H1 (cell line): Measurements from ENCODE around the gene SPOCK3. TPM values are rescaled to one million over a fixed set of nuclear protein-coding genes. Genes with fewer than 3 reads are reported as not detected.
"Not testable (repeated sequence)": the region's sequence is repeated elsewhere in the genome, so short reads cannot be mapped to it uniquely, and the experiment has no call there.

Experiments used
- CTCF ChIA-PET: fragments of 300-600 bp; sonication (Branson Sonifier 250); formaldehyde crosslinking; loops from one replicate; lab custom pipeline; 2021; ENCODE audit not compliant: partially characterized antibody; lab: Charles Lee
- POLR2A ChIA-PET: fragments of 300-600 bp; sonication (Branson Sonifier 250); formaldehyde crosslinking; loops from one replicate; lab custom pipeline; 2021; ENCODE audit warnings: inconsistent platforms; ENCODE audit not compliant: partially characterized antibody; lab: Charles Lee
- DNase-seq, 2 experiments: peaks; one replicate each; pipeline versions ENCODE4 v3.0.0 to v3.0.0-alpha.2; 2010 to 2022; ENCODE audit warnings: low spot score in 2 of 2, low read depth in 1 of 2, mixed read lengths in 1 of 2
- FAIRE-seq: peaks from 2 replicates; lab custom pipeline; 2011; peaks lifted over from hg19 to GRCh38; lab: Jason Lieb, UNC
- H2AFZ ChIP-seq: 2 replicates; pipeline ENCODE4 v1.8.1; 2012; ENCODE audit warnings: low read length, inconsistent platforms
- H2AK5ac ChIP-seq: 2 replicates; pipeline ENCODE4 v1.6.1; 2013; ENCODE audit warnings: low read depth, low read length
- H2BK120ac ChIP-seq: replicated peaks from 2 replicates; pipeline ENCODE3; 2013; ENCODE audit warnings: low read depth, low read length, inconsistent platforms
- H2BK12ac ChIP-seq: 2 replicates; pipeline ENCODE4 v1.6.1; 2013; ENCODE audit warnings: low read depth, low read length
- H2BK15ac ChIP-seq: 2 replicates; pipeline ENCODE4 v1.6.1; 2013; ENCODE audit warnings: low read length
- H2BK20ac ChIP-seq: 2 replicates; pipeline ENCODE4 v1.6.1; 2013; ENCODE audit warnings: low read length
- H2BK5ac ChIP-seq: 2 replicates; pipeline ENCODE4 v1.6.1; 2013; ENCODE audit warnings: low read depth, low read length
- H3K14ac ChIP-seq: 2 replicates; pipeline ENCODE4 v1.6.1; 2013; ENCODE audit warnings: inconsistent platforms; ENCODE audit not compliant: insufficient read length
- H3K18ac ChIP-seq: 2 replicates; pipeline ENCODE4 v1.6.1; 2013; ENCODE audit warnings: low read length; ENCODE audit errors: extremely low read depth
- H3K23ac ChIP-seq: 2 replicates; pipeline ENCODE4 v1.6.1; 2013; ENCODE audit warnings: inconsistent platforms; ENCODE audit not compliant: insufficient read length
- H3K23me2 ChIP-seq: 2 replicates; pipeline ENCODE4 v1.6.1; 2013; ENCODE audit warnings: low read depth, low read length
- H3K27ac ChIP-seq: 2 replicates; pipeline ENCODE4 v1.6.1; 2011; ENCODE audit warnings: low read depth, low read length, inconsistent platforms
- H3K27me3 ChIP-seq, 4 experiments: replicated peaks in 1 of 4; 1 replicate in 1 of 4; 2 replicates in 3 of 4; pipeline versions ENCODE4 v1.6.1 to v1.8.1; 2011 to 2013; ENCODE audit warnings: low read length in 3 of 4, mild to moderate bottlenecking in 3 of 4, inconsistent platforms in 2 of 4, mixed read lengths in 2 of 4, moderate library complexity in 1 of 4; ENCODE audit not compliant: control insufficient read depth in 3 of 4, insufficient read depth in 3 of 4; ENCODE audit errors: extremely low read depth in 1 of 4
- H3K36me3 ChIP-seq, 4 experiments: 2 replicates each; pipeline versions ENCODE4 v1.6.1 to v1.8.1; 2011 to 2013; ENCODE audit warnings: mild to moderate bottlenecking in 4 of 4, low read length in 3 of 4, moderate library complexity in 2 of 4, control low read depth in 1 of 4, inconsistent platforms in 1 of 4; ENCODE audit not compliant: insufficient read depth in 4 of 4, control insufficient read depth in 2 of 4
- H3K4ac ChIP-seq: replicated peaks from 2 replicates; pipeline ENCODE3; 2013; ENCODE audit warnings: low read length, low read depth, mixed read lengths, inconsistent platforms; ENCODE audit not compliant: insufficient read length
- H3K4me1 ChIP-seq, 4 experiments: replicated peaks in 1 of 4; 1 replicate in 1 of 4; 2 replicates in 3 of 4; pipeline versions ENCODE4 v1.6.1 to v1.8.1; 2011 to 2013; ENCODE audit warnings: low read length in 3 of 4, inconsistent platforms in 2 of 4, mixed read lengths in 1 of 4; ENCODE audit not compliant: insufficient read depth in 4 of 4, control insufficient read depth in 3 of 4
- H3K4me2 ChIP-seq, 2 experiments: 2 replicates each; pipeline versions ENCODE4 v1.6.1 to v1.8.1; 2011 to 2013; ENCODE audit warnings: low read depth in 2 of 2, low read length in 2 of 2, control low read depth in 1 of 2, inconsistent platforms in 1 of 2, mild to moderate bottlenecking in 1 of 2; ENCODE audit not compliant: insufficient read depth in 1 of 2
- H3K4me3 ChIP-seq, 4 experiments: fragments of 200-600, 300-600 bp in 1 of 4; sonication (generic), shearing (Covaris generic), sonication (Bioruptor Twin) in 1 of 4; 2 replicates each; pipeline versions ENCODE4 v1.5.1 to v1.8.1; 2011 to 2016; ENCODE audit warnings: low read length in 4 of 4, low read depth in 3 of 4, control low read depth in 2 of 4, inconsistent platforms in 2 of 4, mild to moderate bottlenecking in 2 of 4, mixed read lengths in 1 of 4, moderate library complexity in 1 of 4; ENCODE audit not compliant: insufficient read depth in 2 of 4; ENCODE audit errors: extremely low read depth in 1 of 4
- H3K56ac ChIP-seq: replicated peaks from 2 replicates; pipeline ENCODE3; 2013; ENCODE audit warnings: low read depth, mild to moderate bottlenecking, mixed read lengths, low read length, inconsistent platforms; ENCODE audit not compliant: insufficient read length
- H3K79me1 ChIP-seq: 2 replicates; pipeline ENCODE4 v1.6.1; 2013; ENCODE audit warnings: low read depth, low read length, control low read depth
- H3K79me2 ChIP-seq, 2 experiments: 2 replicates each; pipeline versions ENCODE4 v1.6.1 to v1.8.1; 2012 to 2013; ENCODE audit warnings: low read length in 2 of 2, mild to moderate bottlenecking in 2 of 2, inconsistent platforms in 1 of 2; ENCODE audit not compliant: insufficient read depth in 2 of 2, control insufficient read depth in 1 of 2
- H3K9ac ChIP-seq, 4 experiments: replicated peaks in 1 of 4; 1 replicate in 1 of 4; 2 replicates in 3 of 4; pipeline versions ENCODE4 v1.6.1 to v1.8.1; 2011 to 2013; ENCODE audit warnings: low read depth in 3 of 4, low read length in 3 of 4, control low read depth in 2 of 4, mild to moderate bottlenecking in 2 of 4, moderate library complexity in 2 of 4, inconsistent platforms in 1 of 4; ENCODE audit errors: extremely low read depth in 1 of 4
- H3K9me3 ChIP-seq, 2 experiments: 2 replicates each; pipeline versions ENCODE4 v1.6.1 to v1.8.1; 2012 to 2013; ENCODE audit warnings: mild to moderate bottlenecking in 2 of 2, moderate library complexity in 2 of 2, control low read depth in 1 of 2, inconsistent platforms in 1 of 2, low read depth in 1 of 2, low read length in 1 of 2, mixed read lengths in 1 of 2; ENCODE audit not compliant: insufficient read depth in 2 of 2
- H4K20me1 ChIP-seq, 2 experiments: replicated peaks in 1 of 2; 2 replicates each; pipeline versions ENCODE3 to v1.8.1; 2011 to 2013; ENCODE audit warnings: inconsistent platforms in 2 of 2, low read length in 2 of 2, mild to moderate bottlenecking in 1 of 2; ENCODE audit not compliant: insufficient read depth in 2 of 2, control insufficient read depth in 1 of 2
- H4K5ac ChIP-seq: 2 replicates; pipeline ENCODE4 v1.6.1; 2013; ENCODE audit warnings: low read length, low read depth, mixed read lengths, inconsistent platforms; ENCODE audit not compliant: insufficient read length
- H4K8ac ChIP-seq: 2 replicates; pipeline ENCODE4 v1.8.0; 2013; ENCODE audit warnings: mild to moderate bottlenecking, moderate library complexity, low read length, inconsistent platforms; ENCODE audit not compliant: insufficient read depth; ENCODE audit errors: extremely low read depth
- H4K91ac ChIP-seq: replicated peaks from 2 replicates; pipeline ENCODE3; 2013; ENCODE audit warnings: low read length, mixed read lengths, inconsistent platforms; ENCODE audit not compliant: insufficient read length
- MAFK ChIP-seq: IDR thresholded peaks from 2 replicates; pipeline ENCODE4 v1.6.1; 2012; ENCODE audit warnings: low read depth, mild to moderate bottlenecking, improper control_type of control experiment, low read length
- TEAD4 ChIP-seq: IDR thresholded peaks from 2 replicates; pipeline ENCODE4 v1.6.1; 2012; ENCODE audit warnings: low read depth, low read length, inconsistent platforms, mixed read lengths
- WGBS, 2 experiments: shearing (Covaris generic) in 1 of 2; methylation state at CpG; one replicate each; pipeline versions ENCODE4 v1.1.6 to v1.1.7; 2013 to 2015; ENCODE audit warnings: low lambda C conversion rate in 2 of 2, mixed read lengths in 2 of 2, inconsistent platforms in 1 of 2, low coverage in 1 of 2, missing lambda C conversion rate in 1 of 2; ENCODE audit not compliant: insufficient replicate concordance in 2 of 2, insufficient coverage in 1 of 2, insufficient read length in 1 of 2; ENCODE audit errors: extremely low coverage in 1 of 2, missing lambda C conversion rate in 1 of 2; 5-methylcytosine and 5-hydroxymethylcytosine counted together
- polyA plus RNA-seq, 7 experiments: library from polyadenylated mRNA; depleted of rRNA in 3 of 7; stranded (reverse) in 5 of 7; unstranded in 2 of 7; fragments of >200 nt in 5 of 7; fragments of 200-250 nt in 2 of 7; gene quantifications; 1 replicate in 5 of 7; 2 replicates in 1 of 7; 4 replicates in 1 of 7; pipeline versions ENCODE4 v1.2.1 to v1.2.3, GENCODE V29; 2011 to 2013; ENCODE audit warnings: missing spikeins in 2 of 7, mixed read lengths in 2 of 7
- total RNA-seq: library from RNA; stranded (reverse); fragmentation: NEBNext Ultra II Directional; extraction: Animal tissue kit (Norgen Biotek cat#: 25700); gene quantifications from 2 replicates; pipeline ENCODE4 v1.2.1, GENCODE V29; 2021

SPOCK3 gene
- total and polyA plus RNA-seq, 2 of the 8 experiments (the other 6 are each of a cell fraction or from before 2014, with no cell fraction given) = 0.14 to 0.60 TPM

GRCh38 chr4:166715748-166716713 lies 518.3 kb downstream of the SPOCK3 start:
- peak; percentile 52 for FAIRE-seq
- H3K27me3 ChIP-seq, H3K56ac ChIP-seq, H2BK15ac ChIP-seq, H3K18ac ChIP-seq, H3K4me1 ChIP-seq, H4K8ac ChIP-seq, H3K23me2 ChIP-seq, H3K79me1 ChIP-seq, H2AFZ ChIP-seq, DNase-seq, H3K23ac ChIP-seq, H3K79me2 ChIP-seq, H4K20me1 ChIP-seq, H3K9ac ChIP-seq, H3K36me3 ChIP-seq, H2AK5ac ChIP-seq, CTCF ChIA-PET, H3K4ac ChIP-seq, H2BK12ac ChIP-seq: not testable (repeated sequence)
- POLR2A ChIA-PET = interaction anchor here (0.8 to 1.4 kb wide), 2 partner anchors 14 to 32 kb away, joined by 3 read pairs; no protein-coding TSS in a partner anchor
- H3K27ac ChIP-seq = peak overlapping the region; percentile 59; the same call in 1 of the 2 replicates
- WGBS, 2 experiments = 81% methylated on average over 12 of the region's 12 CpGs; no CpG with 5 or more reads in 1 of the 2 experiments
- peak overlapping the region; percentile 14 for H3K14ac ChIP-seq
- H3K9me3 ChIP-seq = peaks cover 0 to 17% of the 10 kb centered on the region in 2 experiments; a peak in 2 of 4 replicates
- peak overlapping the region in 1 of 4 experiments; percentile 3; a peak in 1 of 8 replicates for H3K4me3 ChIP-seq
- TF ChIP-seq TEAD4 (peak; percentile 92), MAFK (0 out of 2 replicates have a peak, but pooled peaks have one; percentile 24)
- peak overlapping the region; percentile 94 for H4K91ac ChIP-seq
- peak overlapping the region; percentile 99; the same call in 1 of the 2 replicates for H2BK5ac ChIP-seq
- peak overlapping the region; percentile 15 for H4K5ac ChIP-seq
- H2BK120ac ChIP-seq = peak overlapping the region; percentile 92
- H2BK20ac ChIP-seq = 0 out of 2 replicates have a peak overlapping the region, but pooled peaks have one; percentile 53
- peak overlapping the region in 1 of 2 experiments; percentile 20; a peak in 2 of 4 replicates for H3K4me2 ChIP-seq
